Measurements from ENCODE around the gene ATP11A. TPM values are rescaled to one million over a fixed set of nuclear protein-coding genes. Genes with fewer than 3 reads are reported as not detected.
A peak's percentile ranks its signal among the peaks of the same experiment; 100 is the strongest.
"Not testable (repeated sequence)": the region's sequence is repeated elsewhere in the genome, so short reads cannot be mapped to it uniquely, and the experiment has no call there.

The ATP11A gene
- total RNA-seq, 4 donors from 2014 or later: 32.1 to 83.6 (median 46.2) TPM

DNA sequence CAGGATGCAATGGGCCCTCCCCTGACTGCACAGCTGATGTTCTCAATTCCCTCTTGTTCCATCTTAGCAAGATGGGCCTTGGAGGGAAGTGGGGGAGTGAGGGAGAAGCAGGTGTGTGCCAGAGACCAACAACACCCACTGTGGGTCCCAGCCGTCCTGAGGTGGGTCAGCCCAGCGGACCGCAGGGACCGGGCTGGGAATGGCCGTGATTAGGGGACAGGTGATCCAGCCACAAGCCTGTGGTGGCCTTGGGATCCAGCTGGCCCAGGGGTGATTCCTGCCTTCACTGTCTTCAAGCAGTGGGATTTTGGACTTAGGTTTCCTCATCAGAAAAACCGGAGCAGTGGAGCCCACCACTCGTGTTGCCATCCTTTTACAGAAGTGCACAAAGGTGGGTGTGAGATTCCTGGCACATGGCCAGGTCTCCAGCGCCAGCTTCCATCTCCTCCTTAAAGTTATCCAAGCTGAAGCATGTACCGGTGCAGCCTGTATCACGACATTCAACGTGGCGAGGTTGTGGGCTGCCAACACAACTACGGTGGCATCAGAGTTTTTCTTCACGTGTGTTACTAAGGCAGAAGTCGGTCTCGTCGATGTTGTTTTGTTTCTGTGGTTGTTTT is 9.0 kb upstream of the ATP11A start:
- Histone ChIP-seq H3K36me3 (no peaks in the 10 kb centered on the region), H3K27me3 (no peaks in the 10 kb centered on the region), H3K4me3 (replicated peaks in 1 of 3) (no peak overlapping the region), H3K4me1 (peaks cover 0 to 7% of the 10 kb centered on the region in 2 donors), H3K9me3 (no peaks in the 10 kb centered on the region), H3K27ac (no peak overlapping the region)
- WGBS, 2 donors: 92 to 93% methylated on average over 17 of the region's 17 CpGs
- no peak for DNase-seq
- TF ChIP-seq, protein P1, sequence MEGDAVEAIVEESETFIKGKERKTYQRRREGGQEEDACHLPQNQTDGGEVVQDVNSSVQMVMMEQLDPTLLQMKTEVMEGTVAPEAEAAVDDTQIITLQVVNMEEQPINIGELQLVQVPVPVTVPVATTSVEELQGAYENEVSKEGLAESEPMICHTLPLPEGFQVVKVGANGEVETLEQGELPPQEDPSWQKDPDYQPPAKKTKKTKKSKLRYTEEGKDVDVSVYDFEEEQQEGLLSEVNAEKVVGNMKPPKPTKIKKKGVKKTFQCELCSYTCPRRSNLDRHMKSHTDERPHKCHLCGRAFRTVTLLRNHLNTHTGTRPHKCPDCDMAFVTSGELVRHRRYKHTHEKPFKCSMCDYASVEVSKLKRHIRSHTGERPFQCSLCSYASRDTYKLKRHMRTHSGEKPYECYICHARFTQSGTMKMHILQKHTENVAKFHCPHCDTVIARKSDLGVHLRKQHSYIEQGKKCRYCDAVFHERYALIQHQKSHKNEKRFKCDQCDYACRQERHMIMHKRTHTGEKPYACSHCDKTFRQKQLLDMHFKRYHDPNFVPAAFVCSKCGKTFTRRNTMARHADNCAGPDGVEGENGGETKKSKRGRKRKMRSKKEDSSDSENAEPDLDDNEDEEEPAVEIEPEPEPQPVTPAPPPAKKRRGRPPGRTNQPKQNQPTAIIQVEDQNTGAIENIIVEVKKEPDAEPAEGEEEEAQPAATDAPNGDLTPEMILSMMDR (IDR thresholded peaks at IDR 0.05): no peak
- TF ChIP-seq POLR2A (IDR thresholded peaks at IDR 0.05): no peak
- intact Hi-C loops (cut with DNase I): no loop called here

DNA sequence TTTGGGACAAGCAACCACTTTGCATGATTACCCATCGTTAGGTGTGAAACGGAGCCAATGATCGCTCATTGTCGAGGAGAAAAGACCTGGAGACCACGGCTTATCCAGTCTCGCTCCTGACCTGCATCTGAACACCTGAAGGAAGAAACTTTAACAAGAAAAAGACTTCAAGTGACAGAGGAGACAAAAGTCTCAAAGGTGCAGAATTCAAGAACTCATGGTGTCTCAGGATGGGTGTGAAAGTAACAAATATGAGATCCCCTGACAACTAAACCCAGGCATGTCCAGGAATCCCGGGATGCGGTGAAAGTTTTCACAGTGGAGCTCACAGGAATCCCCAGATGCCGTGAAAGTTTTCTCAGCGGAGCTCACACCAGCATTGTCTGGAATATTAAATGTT is 6.3 kb upstream of the ATP11A start:
- no peaks in the 10 kb centered on the region for H3K9me3 ChIP-seq
- peaks cover 2 to 12% of the 10 kb centered on the region in 2 donors for H3K4me1 ChIP-seq
- H3K27ac ChIP-seq: no peak overlapping the region
- no peak for DNase-seq
- TF ChIP-seq, protein P1 (IDR thresholded peaks at IDR 0.05): no peak
- no peak for TF ChIP-seq POLR2A (IDR thresholded peaks at IDR 0.05)
- intact Hi-C loops (cut with DNase I): no loop called here
- H3K36me3 ChIP-seq: no peaks in the 10 kb centered on the region
- H3K27me3 ChIP-seq: no peaks in the 10 kb centered on the region
- 92 to 93% methylated on average over 10 of the region's 10 CpGs for WGBS, 2 donors
- H3K4me3 ChIP-seq (replicated peaks in 1 of 3): no peak overlapping the region

DNA sequence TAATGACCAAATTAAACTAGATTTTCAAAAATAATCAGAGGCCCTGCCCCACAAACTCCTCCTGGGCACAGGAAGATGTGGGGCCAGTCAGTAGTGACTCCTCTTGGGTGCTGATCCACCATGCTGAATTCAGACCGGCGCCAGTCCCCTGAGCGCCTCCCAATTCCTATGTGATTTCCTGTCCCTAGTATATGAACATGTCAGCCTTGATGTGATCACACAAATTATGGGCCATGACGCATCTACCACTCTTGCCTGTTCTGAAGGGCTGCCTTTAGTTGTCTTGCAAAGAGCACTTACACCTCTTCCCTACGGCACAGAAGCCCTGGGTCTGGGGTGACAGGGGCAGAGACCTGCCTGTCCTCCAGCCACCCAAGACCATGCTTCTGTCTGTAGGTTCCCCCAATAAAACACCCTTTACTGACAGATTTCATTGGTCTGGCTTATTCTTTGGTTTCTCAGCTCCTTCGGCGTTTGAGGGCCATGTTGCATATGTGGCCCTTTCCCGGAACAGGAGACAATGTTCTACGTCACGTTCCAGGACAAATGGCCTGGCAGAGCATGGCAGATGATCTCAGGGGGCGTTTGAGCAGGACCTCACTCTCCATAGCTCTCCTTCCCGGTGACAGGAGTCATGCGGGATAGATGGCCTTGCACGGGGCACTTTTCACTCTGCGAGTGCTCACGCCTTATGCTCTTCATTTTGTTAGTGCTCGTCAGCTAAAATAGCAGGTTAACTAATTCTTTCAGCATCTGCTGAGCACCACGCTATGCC is 5.6 kb upstream of the ATP11A start:
- Histone ChIP-seq H3K36me3 (no peaks in the 10 kb centered on the region), H3K27ac (no peak overlapping the region), H3K9me3 (no peaks in the 10 kb centered on the region), H3K27me3 (no peaks in the 10 kb centered on the region), H3K4me3 (replicated peaks in 1 of 3) (no peak overlapping the region), H3K4me1 (peaks cover 8 to 19% of the 10 kb centered on the region in 2 donors)
- no peak for DNase-seq
- WGBS, 2 donors: 91 to 96% methylated on average over 18 of the region's 18 CpGs
- TF ChIP-seq POLR2A (IDR thresholded peaks at IDR 0.05): no peak
- TF ChIP-seq, protein P1 (IDR thresholded peaks at IDR 0.05): no peak
- intact Hi-C loops (cut with DNase I): no loop called here

- peak; percentile 12 for DNase-seq
- H3K36me3 ChIP-seq; intact Hi-C loops (cut with DNase I); H3K4me3 ChIP-seq (replicated peaks in 1 of 3); H3K9me3 ChIP-seq; H3K27me3 ChIP-seq: not testable (repeated sequence)
- peaks cover 8 to 19% of the 10 kb centered on the region in 2 donors for H3K4me1 ChIP-seq
- peak overlapping the region in 1 of 3 donors; percentile 10 for H3K27ac ChIP-seq
- WGBS, 2 donors: 59 to 77% methylated on average over 9 of the region's 9 CpGs
Measured at GRCh38 chr13:112685189-112685805, 4.5 kb upstream of the ATP11A start.

DNA sequence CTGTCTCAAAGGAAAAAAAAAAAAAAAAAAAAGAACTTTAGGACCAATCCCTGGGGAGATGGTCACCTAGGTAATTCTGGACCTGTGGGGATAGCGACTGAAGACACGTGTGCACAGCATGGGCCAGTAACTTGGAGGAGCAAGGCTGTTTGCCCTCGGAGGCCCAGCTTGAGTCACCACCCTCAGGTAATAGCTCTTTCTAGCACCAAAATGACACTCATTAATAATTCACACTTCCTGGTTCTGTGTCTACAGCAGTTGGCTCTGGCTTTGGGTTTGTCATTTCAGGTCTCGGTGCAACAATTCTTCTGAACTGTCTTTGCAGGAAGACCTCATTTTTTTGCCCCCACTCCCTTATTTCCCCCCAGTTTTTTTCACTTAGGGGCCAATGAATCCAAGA is 3.9 kb upstream of the ATP11A start:
- intact Hi-C loops (cut with DNase I): no loop called here
- H3K27ac ChIP-seq: no peak overlapping the region
- no peak for TF ChIP-seq POLR2A (IDR thresholded peaks at IDR 0.05)
- TF ChIP-seq, protein P1 (IDR thresholded peaks at IDR 0.05): no peak

More for the DNA sequence above, 3.9 kb upstream of the ATP11A start:
- H3K27me3 ChIP-seq: no peaks in the 10 kb centered on the region
- no peaks in the 10 kb centered on the region for H3K9me3 ChIP-seq
- no peak overlapping the region for H3K4me3 ChIP-seq (replicated peaks in 1 of 3)
- H3K36me3 ChIP-seq: no peaks in the 10 kb centered on the region
- DNase-seq: no peak
- peaks cover 8 to 19% of the 10 kb centered on the region in 2 donors for H3K4me1 ChIP-seq
- WGBS, 2 donors: 89 to 94% methylated on average over 4 of the region's 4 CpGs

Measured in thyroid gland (tissue), 4 donors.